ENCODE results near the gene GLDN.

DNA sequence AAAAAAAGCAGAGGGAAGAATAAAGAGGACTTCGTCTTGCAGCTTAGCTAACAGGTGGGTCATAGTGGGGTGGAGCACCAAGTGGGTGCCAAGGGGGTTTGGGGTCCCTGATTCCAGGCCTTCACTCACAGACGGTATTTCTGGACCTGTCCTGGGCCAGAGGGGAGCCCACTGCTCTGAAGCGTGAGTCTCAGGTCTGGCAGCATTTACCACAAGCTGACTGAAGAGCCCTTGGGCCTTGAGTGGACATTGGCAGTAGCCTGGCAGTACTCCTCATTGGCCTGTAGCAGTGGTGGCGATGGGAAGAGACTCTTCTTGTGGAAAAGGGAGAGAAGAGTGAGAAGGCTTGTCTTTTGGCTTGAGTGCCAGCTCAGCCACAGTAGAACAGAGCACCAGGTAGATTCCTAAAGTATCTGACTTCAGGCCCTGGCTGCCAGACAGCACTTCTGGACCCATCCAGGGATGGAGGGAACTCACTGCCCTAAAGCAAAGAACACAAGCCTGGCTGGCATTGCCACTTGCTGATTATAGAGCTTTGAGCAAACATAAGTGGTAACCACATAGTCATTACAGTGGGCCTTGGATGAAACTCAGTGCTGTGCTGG, 72.9 kb downstream of the GLDN start:
- TF ChIP-seq, protein P1, sequence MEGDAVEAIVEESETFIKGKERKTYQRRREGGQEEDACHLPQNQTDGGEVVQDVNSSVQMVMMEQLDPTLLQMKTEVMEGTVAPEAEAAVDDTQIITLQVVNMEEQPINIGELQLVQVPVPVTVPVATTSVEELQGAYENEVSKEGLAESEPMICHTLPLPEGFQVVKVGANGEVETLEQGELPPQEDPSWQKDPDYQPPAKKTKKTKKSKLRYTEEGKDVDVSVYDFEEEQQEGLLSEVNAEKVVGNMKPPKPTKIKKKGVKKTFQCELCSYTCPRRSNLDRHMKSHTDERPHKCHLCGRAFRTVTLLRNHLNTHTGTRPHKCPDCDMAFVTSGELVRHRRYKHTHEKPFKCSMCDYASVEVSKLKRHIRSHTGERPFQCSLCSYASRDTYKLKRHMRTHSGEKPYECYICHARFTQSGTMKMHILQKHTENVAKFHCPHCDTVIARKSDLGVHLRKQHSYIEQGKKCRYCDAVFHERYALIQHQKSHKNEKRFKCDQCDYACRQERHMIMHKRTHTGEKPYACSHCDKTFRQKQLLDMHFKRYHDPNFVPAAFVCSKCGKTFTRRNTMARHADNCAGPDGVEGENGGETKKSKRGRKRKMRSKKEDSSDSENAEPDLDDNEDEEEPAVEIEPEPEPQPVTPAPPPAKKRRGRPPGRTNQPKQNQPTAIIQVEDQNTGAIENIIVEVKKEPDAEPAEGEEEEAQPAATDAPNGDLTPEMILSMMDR (IDR thresholded peaks at IDR 0.05), result no peak
- no peak for TF ChIP-seq POLR2AphosphoS5 (IDR thresholded peaks at IDR 0.05; ENCODE audit: low read depth, low read length)
- TF ChIP-seq, protein P2, sequence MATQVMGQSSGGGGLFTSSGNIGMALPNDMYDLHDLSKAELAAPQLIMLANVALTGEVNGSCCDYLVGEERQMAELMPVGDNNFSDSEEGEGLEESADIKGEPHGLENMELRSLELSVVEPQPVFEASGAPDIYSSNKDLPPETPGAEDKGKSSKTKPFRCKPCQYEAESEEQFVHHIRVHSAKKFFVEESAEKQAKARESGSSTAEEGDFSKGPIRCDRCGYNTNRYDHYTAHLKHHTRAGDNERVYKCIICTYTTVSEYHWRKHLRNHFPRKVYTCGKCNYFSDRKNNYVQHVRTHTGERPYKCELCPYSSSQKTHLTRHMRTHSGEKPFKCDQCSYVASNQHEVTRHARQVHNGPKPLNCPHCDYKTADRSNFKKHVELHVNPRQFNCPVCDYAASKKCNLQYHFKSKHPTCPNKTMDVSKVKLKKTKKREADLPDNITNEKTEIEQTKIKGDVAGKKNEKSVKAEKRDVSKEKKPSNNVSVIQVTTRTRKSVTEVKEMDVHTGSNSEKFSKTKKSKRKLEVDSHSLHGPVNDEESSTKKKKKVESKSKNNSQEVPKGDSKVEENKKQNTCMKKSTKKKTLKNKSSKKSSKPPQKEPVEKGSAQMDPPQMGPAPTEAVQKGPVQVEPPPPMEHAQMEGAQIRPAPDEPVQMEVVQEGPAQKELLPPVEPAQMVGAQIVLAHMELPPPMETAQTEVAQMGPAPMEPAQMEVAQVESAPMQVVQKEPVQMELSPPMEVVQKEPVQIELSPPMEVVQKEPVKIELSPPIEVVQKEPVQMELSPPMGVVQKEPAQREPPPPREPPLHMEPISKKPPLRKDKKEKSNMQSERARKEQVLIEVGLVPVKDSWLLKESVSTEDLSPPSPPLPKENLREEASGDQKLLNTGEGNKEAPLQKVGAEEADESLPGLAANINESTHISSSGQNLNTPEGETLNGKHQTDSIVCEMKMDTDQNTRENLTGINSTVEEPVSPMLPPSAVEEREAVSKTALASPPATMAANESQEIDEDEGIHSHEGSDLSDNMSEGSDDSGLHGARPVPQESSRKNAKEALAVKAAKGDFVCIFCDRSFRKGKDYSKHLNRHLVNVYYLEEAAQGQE (IDR thresholded peaks at IDR 0.05; ENCODE audit: insufficient read depth in 1 of 2, low read depth in 2 of 2, low read length in 1 of 2), result no peak
- TF ChIP-seq SIN3A (IDR thresholded peaks at IDR 0.05; ENCODE audit: borderline replicate concordance, insufficient read depth, low read depth, low read length), result no peak
- no peak for TF ChIP-seq TCF7L2 (IDR thresholded peaks at IDR 0.05; ENCODE audit: low read depth, low read length)
